ENCODE results near the gene BCORL1.

GRCh38 chrX:129968968-129969367 is 13.5 kb upstream of the BCORL1 start:
- no peak for TF ChIP-seq POLR2A (IDR thresholded peaks at IDR 0.05; ENCODE audit: low read depth)
- TF ChIP-seq, protein P1, sequence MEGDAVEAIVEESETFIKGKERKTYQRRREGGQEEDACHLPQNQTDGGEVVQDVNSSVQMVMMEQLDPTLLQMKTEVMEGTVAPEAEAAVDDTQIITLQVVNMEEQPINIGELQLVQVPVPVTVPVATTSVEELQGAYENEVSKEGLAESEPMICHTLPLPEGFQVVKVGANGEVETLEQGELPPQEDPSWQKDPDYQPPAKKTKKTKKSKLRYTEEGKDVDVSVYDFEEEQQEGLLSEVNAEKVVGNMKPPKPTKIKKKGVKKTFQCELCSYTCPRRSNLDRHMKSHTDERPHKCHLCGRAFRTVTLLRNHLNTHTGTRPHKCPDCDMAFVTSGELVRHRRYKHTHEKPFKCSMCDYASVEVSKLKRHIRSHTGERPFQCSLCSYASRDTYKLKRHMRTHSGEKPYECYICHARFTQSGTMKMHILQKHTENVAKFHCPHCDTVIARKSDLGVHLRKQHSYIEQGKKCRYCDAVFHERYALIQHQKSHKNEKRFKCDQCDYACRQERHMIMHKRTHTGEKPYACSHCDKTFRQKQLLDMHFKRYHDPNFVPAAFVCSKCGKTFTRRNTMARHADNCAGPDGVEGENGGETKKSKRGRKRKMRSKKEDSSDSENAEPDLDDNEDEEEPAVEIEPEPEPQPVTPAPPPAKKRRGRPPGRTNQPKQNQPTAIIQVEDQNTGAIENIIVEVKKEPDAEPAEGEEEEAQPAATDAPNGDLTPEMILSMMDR (IDR thresholded peaks at IDR 0.05), result no peak
- no peak for TF ChIP-seq POLR2AphosphoS5 (IDR thresholded peaks at IDR 0.05)
